ENCODE results near the gene UBE2G1. TPM values are rescaled to one million over a fixed set of nuclear protein-coding genes. Genes with fewer than 3 reads are reported as not detected.
A peak's percentile ranks its signal among the peaks of the same experiment; 100 is the strongest.

Gene UBE2G1
- polyA plus RNA-seq, 1 donor = 75.6 TPM

DNA sequence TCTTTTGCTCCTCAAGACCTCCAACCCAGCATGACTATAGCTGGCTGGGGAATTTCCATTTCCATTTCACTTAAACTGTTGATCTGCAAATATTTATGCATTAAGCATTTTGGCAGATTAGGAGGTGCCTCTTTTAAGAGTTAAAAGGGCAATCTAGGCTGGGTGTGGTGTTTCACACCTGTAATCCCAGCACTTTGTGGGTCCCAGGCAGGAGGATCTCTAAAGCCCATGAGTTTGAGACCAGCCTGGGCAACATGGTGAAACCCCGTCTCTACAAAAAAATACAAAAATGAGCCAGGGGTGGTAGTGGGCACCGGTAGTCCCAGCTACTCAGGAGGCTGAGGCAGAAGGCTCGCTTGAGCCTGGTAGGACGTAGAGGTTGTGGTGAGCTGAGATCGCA is 119.8 kb downstream of the UBE2G1 start:
- no peak for DNase-seq

DNA sequence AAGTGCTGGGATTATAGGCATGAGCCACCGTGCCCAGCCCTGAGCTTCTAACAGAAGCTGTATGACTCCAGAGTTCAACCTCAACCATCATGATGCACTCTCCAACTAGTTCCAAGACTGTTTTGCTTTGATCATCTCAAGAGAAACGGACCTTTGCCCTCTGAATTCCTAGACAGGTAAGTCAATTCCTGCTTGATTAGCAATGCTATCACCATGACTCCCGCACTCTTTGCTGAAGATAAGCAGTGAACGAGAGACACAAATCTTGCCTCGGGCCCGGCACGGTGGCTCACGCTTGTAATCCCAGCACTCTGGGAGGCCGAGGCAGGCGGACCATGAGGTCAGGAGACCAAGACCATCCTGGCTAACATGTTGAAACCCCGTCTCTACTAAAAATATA is 124.9 kb downstream of the UBE2G1 start:
- DNase-seq = no peak

DNA sequence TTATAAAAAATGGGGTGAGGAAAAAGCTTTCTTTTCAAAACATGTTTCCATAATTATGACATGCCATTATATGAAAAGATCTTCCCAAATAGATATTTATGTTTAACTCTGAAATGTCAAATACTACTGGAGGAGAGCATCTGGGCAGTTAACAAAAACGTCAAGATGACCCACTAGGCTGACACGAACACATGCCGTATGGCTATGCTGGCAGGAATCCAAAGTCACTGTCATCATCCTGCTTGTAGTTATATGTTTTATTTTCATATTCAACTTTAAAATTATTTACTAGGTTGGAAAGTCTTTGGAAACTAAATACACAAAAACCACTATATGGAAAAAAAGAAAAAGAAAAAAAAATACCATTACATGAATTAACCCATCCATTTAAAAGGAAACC is 130.0 kb downstream of the UBE2G1 start:
- no peak for DNase-seq

DNA sequence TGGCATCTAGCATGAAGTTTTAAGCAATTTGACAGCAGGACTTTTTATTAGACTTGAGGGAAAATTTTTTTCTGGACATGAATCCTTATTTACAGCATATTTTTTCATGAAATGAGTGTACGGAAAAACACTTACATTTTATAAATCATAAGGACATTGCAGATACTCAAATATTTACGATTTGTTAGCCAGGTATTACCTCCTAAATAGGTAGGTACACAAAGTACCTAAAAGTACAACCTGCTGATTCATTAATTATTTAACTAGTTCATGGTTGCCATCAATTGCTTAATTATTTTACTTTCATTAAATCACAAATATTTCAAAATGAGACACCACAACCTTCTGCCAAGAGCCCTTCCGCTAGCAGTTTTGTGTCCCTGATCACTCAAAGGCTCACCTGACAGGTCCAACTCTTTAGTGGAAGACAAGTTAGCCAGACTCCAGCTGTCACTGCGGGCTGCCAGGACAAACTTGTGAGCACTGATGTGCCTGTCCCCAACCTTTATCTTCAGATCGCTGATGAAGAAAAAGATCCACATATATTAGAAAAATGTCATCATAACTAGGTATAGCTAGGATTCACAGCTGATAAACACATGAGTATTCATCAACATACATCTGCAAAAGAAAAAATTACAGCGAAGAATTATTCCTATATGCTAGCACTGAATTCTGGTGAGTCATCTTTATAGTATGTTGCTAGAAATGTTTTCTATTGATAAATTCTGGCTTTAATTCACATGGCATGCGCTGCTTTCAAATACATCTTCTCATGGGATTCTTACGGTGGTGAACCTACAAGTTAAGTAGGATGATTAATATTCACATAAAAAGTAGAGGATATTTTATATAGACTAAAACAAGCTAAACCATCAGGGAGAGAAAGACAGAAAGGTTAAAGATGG is 130.8 kb downstream of the UBE2G1 start:
- DNase-seq = no peak

DNA sequence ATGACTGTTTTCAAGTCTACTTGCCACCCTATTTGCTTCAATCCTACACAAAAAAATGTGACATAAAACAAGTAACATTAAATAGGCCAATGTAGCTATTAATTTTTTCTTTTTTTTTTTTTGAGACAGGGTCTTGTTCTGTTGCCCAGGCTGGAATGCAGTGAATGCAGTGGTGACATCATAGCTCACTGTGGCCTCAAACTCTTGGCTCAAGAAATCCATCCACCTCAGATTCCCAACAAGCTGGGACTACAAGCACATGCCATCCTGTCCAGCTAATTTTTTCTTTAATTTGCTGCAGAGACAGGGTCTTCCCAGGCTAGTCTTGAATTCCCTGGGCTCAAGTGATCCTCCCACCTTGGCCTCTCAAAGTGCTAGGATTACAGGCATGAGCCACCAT is 132.1 kb downstream of the UBE2G1 start:
- DNase-seq = no peak

DNA sequence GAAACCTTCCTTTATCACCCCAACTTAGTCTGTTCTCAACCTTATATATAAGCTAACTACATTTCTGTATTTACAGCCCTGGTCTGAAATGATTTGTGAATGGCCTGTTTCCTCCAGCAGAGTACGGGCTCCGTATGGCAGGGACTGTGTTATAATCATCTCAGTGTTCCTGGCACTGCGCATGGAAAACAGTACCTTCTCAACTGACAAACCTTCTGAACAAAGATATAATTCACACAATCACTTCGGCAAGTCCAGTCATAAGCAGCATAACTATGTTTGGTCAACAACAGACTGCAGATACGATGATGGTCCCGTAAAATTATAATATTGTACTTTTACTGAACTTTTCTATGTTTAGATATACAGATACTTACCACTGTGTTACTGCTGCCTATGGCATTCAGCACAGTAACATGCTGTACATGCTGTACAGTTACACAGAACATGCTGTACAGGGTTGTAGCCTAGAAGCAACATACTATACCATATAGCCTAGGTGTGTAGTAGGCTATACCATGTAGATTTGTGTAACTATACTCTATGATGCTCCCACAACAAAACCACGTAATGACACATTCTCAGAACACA is 132.7 kb downstream of the UBE2G1 start:
- peak; percentile 43 for DNase-seq

DNA sequence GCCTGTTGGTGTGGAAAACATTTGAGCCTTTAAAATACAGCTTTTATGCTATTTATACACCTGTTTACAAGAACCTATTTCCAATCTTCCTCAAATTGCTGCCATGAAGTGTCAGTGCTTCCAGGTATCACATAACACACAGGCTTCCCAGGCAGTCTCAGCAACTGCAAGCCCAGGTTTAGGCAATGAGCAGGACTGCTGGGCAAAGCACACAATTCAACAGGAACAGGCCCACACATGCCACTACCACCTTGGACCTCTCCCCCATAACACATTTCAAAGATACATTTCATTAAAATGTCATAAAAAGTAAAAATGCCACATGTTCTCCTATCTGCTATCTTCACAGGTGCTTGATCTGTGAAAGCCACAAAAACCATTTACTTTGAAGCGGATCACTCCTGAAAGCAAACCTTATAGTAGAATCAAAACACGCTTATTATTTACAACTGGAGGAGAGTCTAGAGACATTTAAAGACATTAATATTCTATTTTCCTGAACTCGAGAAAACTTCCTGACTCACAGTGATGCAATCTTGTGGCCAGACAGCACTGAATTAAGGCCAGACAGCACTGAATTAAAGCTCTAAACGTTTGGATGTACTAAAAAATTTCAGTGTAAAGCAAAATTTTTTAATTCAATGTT is 134.2 kb downstream of the UBE2G1 start:
- DNase-seq = no peak

DNA sequence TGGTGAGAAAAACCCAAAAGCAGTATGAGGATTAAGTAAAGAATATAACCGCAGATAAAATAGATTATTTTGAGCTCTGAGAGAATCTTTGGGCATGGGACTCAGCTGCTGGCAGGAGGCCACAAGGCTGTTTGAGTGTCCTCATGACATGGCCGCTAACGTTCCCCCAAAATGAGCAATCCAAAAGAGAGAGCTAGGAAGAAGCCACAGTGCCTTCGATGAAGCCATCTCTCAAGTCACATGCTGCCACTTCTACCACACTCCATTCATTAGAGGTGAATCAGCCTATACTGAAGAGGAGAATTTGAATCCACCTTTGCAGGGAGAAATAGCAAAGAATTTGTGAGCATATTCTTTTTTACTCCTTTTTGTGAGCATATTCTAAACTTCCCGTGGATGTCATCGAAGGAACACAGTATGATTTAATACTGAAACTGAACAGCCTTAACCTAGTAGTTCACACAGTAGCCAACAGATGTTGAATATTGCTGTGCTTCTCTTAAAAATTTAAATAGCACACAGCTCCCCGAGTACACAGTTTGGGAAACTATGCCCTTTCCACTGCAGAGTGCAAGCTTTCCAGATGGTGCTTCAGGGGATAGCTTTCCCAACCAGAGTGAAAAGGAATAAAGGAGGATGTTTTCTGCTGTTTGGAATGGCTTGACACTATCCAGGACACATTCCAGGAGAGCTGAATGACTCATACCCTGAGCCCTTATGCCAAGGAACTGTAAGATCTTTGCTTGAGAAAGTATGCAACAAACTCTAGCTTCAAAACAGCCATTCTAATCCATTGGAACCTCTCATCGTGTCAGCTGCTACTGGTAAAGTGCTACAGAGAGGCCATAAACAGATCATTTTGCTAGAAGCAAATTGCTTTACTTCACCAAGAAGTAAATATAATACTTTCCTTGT is 136.6 kb downstream of the UBE2G1 start:
- peak; percentile 83 for DNase-seq

DNA sequence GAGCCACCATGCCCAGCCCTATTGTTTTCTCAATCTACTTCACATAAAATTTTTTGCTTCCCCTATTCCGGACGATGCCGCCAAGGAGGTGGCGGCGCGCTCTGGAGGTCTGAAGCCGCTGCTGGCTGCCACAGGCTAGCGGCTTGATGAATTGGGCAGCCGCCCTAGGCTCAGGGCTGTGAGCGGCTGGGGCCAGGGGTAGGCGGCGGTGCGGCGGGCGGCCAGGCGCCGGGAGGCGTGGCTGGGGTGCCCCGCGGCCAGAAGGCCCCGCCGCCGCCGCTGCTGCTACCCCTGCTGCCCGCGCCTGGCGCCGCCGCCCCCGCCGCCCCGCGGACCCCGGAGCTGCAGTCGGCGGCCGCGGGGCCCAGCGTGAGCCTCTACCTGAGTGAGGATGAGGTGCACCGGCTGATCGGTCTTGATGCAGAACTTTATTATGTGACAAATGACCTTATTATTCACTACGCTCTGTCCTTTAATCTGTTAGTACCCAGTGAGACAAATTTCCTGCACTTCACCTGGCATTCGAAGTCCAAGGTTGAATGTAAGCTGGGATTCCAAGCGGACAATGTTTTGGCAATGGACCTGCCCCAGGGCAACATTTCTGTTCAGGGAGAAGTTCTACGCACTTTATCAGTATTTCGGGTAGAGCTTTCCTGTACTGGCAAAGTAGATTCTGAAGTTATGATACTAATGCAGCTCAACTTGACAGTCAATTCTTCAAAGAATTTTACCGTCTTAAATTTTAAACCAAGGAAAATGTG is 144.4 kb downstream of the UBE2G1 start:
- DNase-seq = no peak

DNA sequence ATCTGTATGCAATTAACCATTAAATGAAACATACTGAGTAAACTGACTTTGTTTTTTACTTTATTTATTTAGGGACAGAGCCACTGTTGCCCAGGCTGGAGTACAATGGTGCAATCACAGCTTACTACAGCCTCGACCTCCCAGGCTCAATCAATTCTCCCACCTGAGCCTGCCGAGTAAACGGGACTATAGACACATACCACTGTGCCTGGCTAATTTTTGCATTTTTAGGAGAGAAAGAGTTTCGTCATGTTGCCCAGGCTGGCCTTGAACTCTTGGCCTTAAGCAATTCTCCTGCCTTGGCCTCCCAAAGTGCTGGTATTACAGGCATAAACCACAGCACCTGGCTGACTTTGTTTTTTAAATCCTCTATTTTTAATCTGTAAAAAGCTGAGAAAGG is 145.3 kb downstream of the UBE2G1 start:
- no peak for DNase-seq

DNA sequence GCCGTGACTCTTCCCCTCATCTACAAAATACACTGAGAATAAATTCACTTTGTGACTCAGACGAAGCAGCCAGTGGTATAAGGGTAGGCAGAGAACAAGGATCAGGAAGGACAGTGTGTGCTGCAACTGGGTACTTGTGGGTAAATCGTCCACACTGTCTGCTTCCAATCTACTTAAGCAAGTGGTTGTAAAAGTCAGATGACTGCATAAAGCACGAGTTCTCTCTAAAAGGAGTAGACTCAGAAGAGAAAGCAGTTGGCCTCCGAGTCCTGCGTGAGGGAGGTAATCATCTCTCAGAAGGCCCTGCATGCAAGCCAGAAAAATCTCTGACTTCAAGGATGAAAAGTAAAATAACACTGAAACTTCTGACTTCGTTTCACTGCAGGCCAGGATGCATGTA is 145.8 kb downstream of the UBE2G1 start:
- peak; percentile 56 for DNase-seq

Other genes with a start within 250 kb of the UBE2G1 start
- gene ZZEF1, start 223.6 kb downstream of the UBE2G1 start, polyA plus RNA-seq (ENCODE audit: insufficient read length) = 24.9 TPM
- gene CYB5D2, start 223.5 kb downstream of the UBE2G1 start, polyA plus RNA-seq (ENCODE audit: insufficient read length) = 12.9 TPM
- 27.3 TPM for gene ANKFY1, start 102.7 kb downstream of the UBE2G1 start, polyA plus RNA-seq (ENCODE audit: insufficient read length)
- 0.86 TPM for gene SPNS3, start 67.3 kb upstream of the UBE2G1 start, polyA plus RNA-seq (ENCODE audit: insufficient read length)
- 7.9 TPM for gene SPNS2, start 132.2 kb upstream of the UBE2G1 start, polyA plus RNA-seq (ENCODE audit: insufficient read length)
- gene MYBBP1A, start 188.7 kb upstream of the UBE2G1 start, polyA plus RNA-seq (ENCODE audit: insufficient read length) = 36.9 TPM
- 0.15 TPM for gene GGT6, start 193.9 kb upstream of the UBE2G1 start, polyA plus RNA-seq (ENCODE audit: insufficient read length)
- gene SMTNL2, start 217.9 kb upstream of the UBE2G1 start, polyA plus RNA-seq (ENCODE audit: insufficient read length) = 139 TPM